ENCODE measurements around the gene MXD3. TPM values are rescaled to one million over a fixed set of nuclear protein-coding genes. Genes with fewer than 3 reads are reported as not detected.

MXD3 gene
- total and polyA plus RNA-seq, 10 of the 15 experiments (the other 5 are each of a cell fraction or from before 2014, with no cell fraction given): 0.24 to 29.8 (median 13.5) TPM

- peak within 1 kb of the TSS; percentile 90 for H3K27ac ChIP-seq (ENCODE audit: control insufficient read depth, insufficient read depth)
- FAIRE-seq (no peak), ATAC-seq (peak; percentile 71), DNase-seq (ENCODE audit: low read depth, low spot score) (no peak)
- no peaks in the 10 kb centered on the region for H3K9me3 ChIP-seq (replicated peaks; ENCODE audit: control insufficient read depth, insufficient read depth, low read length)
- BruUV-seq (replicated peaks): TSS peak; percentile 84
- H3K4me1 ChIP-seq (ENCODE audit: control insufficient read depth, insufficient read depth, low read length): peaks cover 42% of the 10 kb centered on the region
- peaks cover 48% of the 10 kb centered on the region for H3K79me2 ChIP-seq (ENCODE audit: control insufficient read depth, insufficient read depth, low read length)
- peak within 1 kb of the TSS; percentile 94 for H3K4me2 ChIP-seq (ENCODE audit: control insufficient read depth, insufficient read depth)
- no peaks in the 10 kb centered on the region for H3K27me3 ChIP-seq (replicated peaks in 1 of 2; ENCODE audit: control insufficient read depth in 2 of 2, insufficient read depth in 2 of 2, low read length in 1 of 2)
- H3K36me3 ChIP-seq (ENCODE audit: control insufficient read depth in 2 of 2, insufficient read depth in 2 of 2, low read length in 1 of 2): peaks cover 5 to 20% of the 10 kb centered on the region in 2 experiments
- peak within 1 kb of the TSS; percentile 72 for H3K9ac ChIP-seq (ENCODE audit: control insufficient read depth, insufficient read depth, low read length)
- CTCF ChIA-PET: interaction anchor here (1.9 to 3.6 kb wide), 2 partner anchors 86 to 189 kb away, joined by 6 to 35 read pairs; no protein-coding TSS in a partner anchor
- intact Hi-C loops (cut with micrococcal nuclease; ENCODE audit: unreplicated experiment) (loop anchor here (5.0 to 10.0 kb wide), 3 partner anchors 166 to 291 kb away; partner anchors contain the start of gene TMED9), in situ Hi-C loops (cut with MboI) (no loop called here)
- H2AFZ ChIP-seq (ENCODE audit: control insufficient read depth, low read depth, low read length): peak within 1 kb of the TSS; percentile 91
- 2% methylated on average over 61 of the region's 100 CpGs for WGBS (ENCODE audit: insufficient coverage, insufficient replicate concordance, low lambda C conversion rate, missing lambda C conversion rate)
- SMC1A ChIA-PET (ENCODE audit: uncharacterized antibody, unreplicated experiment): interaction anchor here (1.0 kb wide), 1 partner anchor 150 kb away, joined by 3 read pairs; no protein-coding TSS in a partner anchor
- peak within 1 kb of the TSS; percentile 75 for H3K4me3 ChIP-seq
- H4K20me1 ChIP-seq (ENCODE audit: control insufficient read depth, insufficient read depth): no peaks in the 10 kb centered on the region
- RAD21 ChIA-PET (ENCODE audit: unreplicated experiment): interaction anchor here (0.6 to 2.3 kb wide), 3 partner anchors 10 to 201 kb away, joined by 3 to 9 read pairs (median 3); no protein-coding TSS in a partner anchor
- POLR2A ChIA-PET: interaction anchor here (1.2 to 1.8 kb wide), 3 partner anchors 9 to 811 kb away, joined by 3 to 4 read pairs (median 4); no protein-coding TSS in a partner anchor
- TF ChIP-seq NR2F1 (conservative IDR thresholded peaks at IDR 0.05): peak; percentile 57; the same call in 1 of the 2 replicates
- peak; percentile 23 to 52 (median 34); a peak in 4 of 6 replicates for TF ChIP-seq CTCF (IDR thresholded peaks at IDR 0.05 in 2 of 3, conservative IDR thresholded peaks at IDR 0.05 in 1 of 3; ENCODE audit: control insufficient read depth in 2 of 3, extremely low read depth in 1 of 3, insufficient read depth in 1 of 3, low read depth in 3 of 3, low read length in 3 of 3)
- peak; percentile 50 to 88; a peak in 3 of 4 replicates for TF ChIP-seq BHLHE40 (IDR thresholded peaks at IDR 0.05; ENCODE audit: borderline replicate concordance in 1 of 2, low read depth in 2 of 2, low read length in 1 of 2)
- peak; percentile 49; the same call in 1 of the 2 replicates for TF ChIP-seq TAF1 (IDR thresholded peaks at IDR 0.05; ENCODE audit: borderline replicate concordance, low read depth, low read length)
- peak in 1 of 2 experiments; percentile 70; a peak in 1 of 4 replicates for TF ChIP-seq SRF (IDR thresholded peaks at IDR 0.05; ENCODE audit: low read depth in 2 of 2, low read length in 2 of 2)
- peak; percentile 18 for TF ChIP-seq MEF2B (IDR thresholded peaks at IDR 0.05; ENCODE audit: partially characterized antibody, poor library complexity, severe bottlenecking)
- peak; percentile 42; the same call in 1 of the 2 replicates for TF ChIP-seq ZBTB40 (IDR thresholded peaks at IDR 0.05; ENCODE audit: borderline replicate concordance)
- TF ChIP-seq DPF2 (IDR thresholded peaks at IDR 0.05): peak; percentile 78
- TF ChIP-seq ZNF207 (IDR thresholded peaks at IDR 0.05; ENCODE audit: borderline replicate concordance): no peak
- peak; percentile 91; the same call in 1 of the 2 replicates for TF ChIP-seq NKRF (conservative IDR thresholded peaks at IDR 0.05)
- TF ChIP-seq RAD51 (IDR thresholded peaks at IDR 0.05): peak; percentile 78
- peak; percentile 63; the same call in 1 of the 2 replicates for TF ChIP-seq BACH1 (IDR thresholded peaks at IDR 0.05; ENCODE audit: borderline replicate concordance)
These were observed 8.4 kb downstream of the MXD3 start, which contains the start of the genes PRELID1 and RAB24 for GRCh38 chr5:177303121-177303924. PRELID1 (plus strand) TSS chr5:177303799; CDS start chr5:177303986, 187 bp downstream. RAB24 (minus strand) TSS chr5:177303719; CDS start chr5:177303288, 431 bp downstream.

All from GM12878 (cell line).